ENCODE measurements around the gene GUCD1. TPM values are rescaled to one million over a fixed set of nuclear protein-coding genes. Genes with fewer than 3 reads are reported as not detected.

GUCD1 gene
- total RNA-seq, 1 donor from 2014 or later = 71.6 TPM

- no peak for TF ChIP-seq CTCF (IDR thresholded peaks at IDR 0.05; ENCODE audit: insufficient read depth, low read length, severe bottlenecking)
- Histone ChIP-seq H3K36me3 (ENCODE audit: control insufficient read depth, insufficient read depth, low read length) (peaks cover 4% of the 10 kb centered on the region), H3K27me3 (ENCODE audit: control insufficient read depth, insufficient read depth, low read length) (no peaks in the 10 kb centered on the region), H3K4me3 (ENCODE audit: low read depth, low read length) (peak within 1 kb of the TSS; percentile 53)
- peak; percentile 59 for DNase-seq (ENCODE audit: low read depth)
- FAIRE-seq = no peak
Measured at GRCh38 chr22:24592851-24593558, 38.1 kb upstream of the GUCD1 start, which contains the start of gene LRRC75B. LRRC75B (minus strand) TSS chr22:24593073; CDS start chr22:24593039, 34 bp downstream.

GRCh38 chr22:24592058-24592850 is 37.3 kb upstream of the GUCD1 start:
- Histone ChIP-seq H3K36me3 (ENCODE audit: control insufficient read depth, insufficient read depth, low read length) (peaks cover 4% of the 10 kb centered on the region), H3K27me3 (ENCODE audit: control insufficient read depth, insufficient read depth, low read length) (no peaks in the 10 kb centered on the region), H3K4me3 (ENCODE audit: low read depth, low read length) (peak overlapping the region; percentile 53)
- no peak for TF ChIP-seq CTCF (IDR thresholded peaks at IDR 0.05; ENCODE audit: insufficient read depth, low read length, severe bottlenecking)
- FAIRE-seq = no peak
- DNase-seq (ENCODE audit: low read depth) = no peak

GRCh38 chr22:24591286-24591830 is 36.4 kb upstream of the GUCD1 start:
- TF ChIP-seq CTCF (IDR thresholded peaks at IDR 0.05; ENCODE audit: insufficient read depth, low read length, severe bottlenecking) = no peak
- DNase-seq (ENCODE audit: low read depth) = no peak
- peaks cover 4% of the 10 kb centered on the region for H3K36me3 ChIP-seq (ENCODE audit: control insufficient read depth, insufficient read depth, low read length)
- no peak for FAIRE-seq
- no peak overlapping the region for H3K4me3 ChIP-seq (ENCODE audit: low read depth, low read length)
- H3K27me3 ChIP-seq (ENCODE audit: control insufficient read depth, insufficient read depth, low read length) = no peaks in the 10 kb centered on the region

GRCh38 chr22:24590596-24591173 is 35.7 kb upstream of the GUCD1 start:
- DNase-seq (ENCODE audit: low read depth) (no peak), FAIRE-seq (no peak)
- no peak for TF ChIP-seq CTCF (IDR thresholded peaks at IDR 0.05; ENCODE audit: insufficient read depth, low read length, severe bottlenecking)
- Histone ChIP-seq H3K27me3 (ENCODE audit: control insufficient read depth, insufficient read depth, low read length) (no peaks in the 10 kb centered on the region), H3K36me3 (ENCODE audit: control insufficient read depth, insufficient read depth, low read length) (peaks cover 4% of the 10 kb centered on the region), H3K4me3 (ENCODE audit: low read depth, low read length) (no peak overlapping the region)

- no peak for TF ChIP-seq CTCF (IDR thresholded peaks at IDR 0.05; ENCODE audit: insufficient read depth, low read length, severe bottlenecking)
- DNase-seq (ENCODE audit: low read depth) (no peak), FAIRE-seq (no peak)
- Histone ChIP-seq H3K4me3 (ENCODE audit: low read depth, low read length) (no peak overlapping the region), H3K27me3 (ENCODE audit: control insufficient read depth, insufficient read depth, low read length) (no peaks in the 10 kb centered on the region), H3K36me3 (ENCODE audit: control insufficient read depth, insufficient read depth, low read length) (peaks cover 4% of the 10 kb centered on the region)
Measured at GRCh38 chr22:24589518-24590030, 34.6 kb upstream of the GUCD1 start.

Data from bronchial epithelial cell (primary cell).